ENCODE measurements around the gene ARHGAP31.
"Not testable (repeated sequence)": the region's sequence is repeated elsewhere in the genome, so short reads cannot be mapped to it uniquely, and the experiment has no call there.

Gene ARHGAP31

DNA sequence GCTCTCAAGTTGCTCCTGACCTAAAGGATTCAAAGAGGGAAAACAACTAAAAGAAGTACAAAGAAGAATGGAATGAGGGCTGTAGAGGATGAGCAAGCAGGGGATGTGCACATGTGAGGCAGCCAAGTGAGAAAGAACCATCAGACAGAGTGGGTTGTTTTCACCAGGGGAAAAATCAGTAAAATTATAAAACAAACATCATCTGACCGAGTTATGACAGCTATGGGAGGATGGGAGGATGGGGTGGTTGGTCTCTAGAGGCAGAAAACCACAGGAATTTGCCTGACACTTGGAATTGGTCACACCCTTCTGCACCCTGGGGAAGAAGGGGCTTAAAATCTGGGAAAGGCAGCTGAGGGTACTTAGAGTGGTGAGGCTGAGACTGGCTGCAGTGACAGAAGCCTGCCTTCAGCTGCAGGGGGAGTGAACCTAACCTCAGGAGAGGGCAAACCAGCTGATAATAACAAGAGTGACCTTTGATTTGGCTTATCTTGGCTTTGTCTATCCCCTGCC is 10.1 kb downstream of the ARHGAP31 start:
- Histone ChIP-seq H3K4ac (ENCODE audit: low read depth, low read length) (peak overlapping the region; percentile 41), H3K4me1 (ENCODE audit: control insufficient read depth, low read depth, low read length) (peaks cover 10% of the 10 kb centered on the region), H2AK5ac (ENCODE audit: low read length) (no peak overlapping the region), H4K8ac (ENCODE audit: low read depth, low read length) (no peak overlapping the region), H3K27me3 (ENCODE audit: insufficient read depth, low read length, poor library complexity) (no peaks in the 10 kb centered on the region), H2BK15ac (replicated peaks; ENCODE audit: low read depth) (no peak overlapping the region), H2BK5ac (ENCODE audit: low read length) (no peak overlapping the region), H3K4me3 (ENCODE audit: low read length) (no peak overlapping the region), H4K5ac (ENCODE audit: low read length) (no peak overlapping the region), H3K23ac (ENCODE audit: low read length) (no peak overlapping the region), H3K56ac (ENCODE audit: low read length) (no peak overlapping the region), H2BK120ac (ENCODE audit: low read depth, low read length) (no peak overlapping the region), H3K79me2 (ENCODE audit: control insufficient read depth, insufficient read depth, low read length) (no peaks in the 10 kb centered on the region), H3K79me1 (ENCODE audit: low read length) (peaks cover 24% of the 10 kb centered on the region), H3K18ac (ENCODE audit: low read length) (no peak overlapping the region), H3K4me2 (ENCODE audit: low read length) (no peak overlapping the region), H3K27ac (ENCODE audit: low read depth, low read length) (no peak overlapping the region), H3K36me3 (ENCODE audit: control insufficient read depth, insufficient read depth, low read length) (no peaks in the 10 kb centered on the region), H3K9ac (ENCODE audit: low read length) (no peak overlapping the region)
- WGBS (ENCODE audit: extremely low coverage, insufficient coverage, low lambda C conversion rate): no CpG with 5 or more reads among the region's 1 CpG
- DNase-seq: peak; percentile 76

DNA sequence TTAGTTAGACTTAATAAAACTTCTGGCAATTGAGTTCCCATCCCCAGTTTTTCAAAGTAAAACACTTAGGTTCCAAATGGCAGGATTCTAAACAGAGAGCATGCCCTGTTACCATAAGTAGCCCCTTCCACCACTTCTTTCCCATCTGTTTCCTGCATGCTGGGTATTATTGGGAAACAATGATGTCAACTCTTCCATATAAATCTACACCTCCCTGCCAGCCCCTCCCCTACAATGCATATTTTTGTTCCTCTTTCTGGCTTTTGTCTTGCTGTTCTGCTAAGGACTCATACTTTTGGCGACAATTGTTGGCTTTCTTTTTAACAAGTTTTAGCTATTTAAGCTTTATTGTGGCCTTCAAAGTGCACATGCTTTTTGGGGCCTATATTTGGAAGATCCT is 11.1 kb downstream of the ARHGAP31 start:
- Histone ChIP-seq H3K23ac (ENCODE audit: low read length) (no peak overlapping the region), H3K56ac (ENCODE audit: low read length) (no peak overlapping the region), H4K5ac (ENCODE audit: low read length) (no peak overlapping the region), H3K79me2 (ENCODE audit: control insufficient read depth, insufficient read depth, low read length) (no peaks in the 10 kb centered on the region), H3K27ac (ENCODE audit: low read depth, low read length) (no peak overlapping the region), H3K4ac (ENCODE audit: low read depth, low read length) (no peak overlapping the region), H3K4me1 (ENCODE audit: control insufficient read depth, low read depth, low read length) (peaks cover 13% of the 10 kb centered on the region), H4K8ac (ENCODE audit: low read depth, low read length) (no peak overlapping the region), H3K9ac (ENCODE audit: low read length) (no peak overlapping the region), H2BK5ac (ENCODE audit: low read length) (no peak overlapping the region), H2BK15ac (replicated peaks; ENCODE audit: low read depth) (no peak overlapping the region), H3K4me2 (ENCODE audit: low read length) (no peak overlapping the region), H2AK5ac (ENCODE audit: low read length) (no peak overlapping the region), H2BK120ac (ENCODE audit: low read depth, low read length) (no peak overlapping the region), H3K79me1 (ENCODE audit: low read length) (peaks cover 25% of the 10 kb centered on the region), H3K18ac (ENCODE audit: low read length) (no peak overlapping the region), H3K36me3 (ENCODE audit: control insufficient read depth, insufficient read depth, low read length) (no peaks in the 10 kb centered on the region), H3K27me3 (ENCODE audit: insufficient read depth, low read length, poor library complexity) (no peaks in the 10 kb centered on the region), H3K4me3 (ENCODE audit: low read length) (no peak overlapping the region)
- WGBS (ENCODE audit: extremely low coverage, insufficient coverage, low lambda C conversion rate): no CpG with 5 or more reads among the region's 1 CpG
- DNase-seq: no peak

DNA sequence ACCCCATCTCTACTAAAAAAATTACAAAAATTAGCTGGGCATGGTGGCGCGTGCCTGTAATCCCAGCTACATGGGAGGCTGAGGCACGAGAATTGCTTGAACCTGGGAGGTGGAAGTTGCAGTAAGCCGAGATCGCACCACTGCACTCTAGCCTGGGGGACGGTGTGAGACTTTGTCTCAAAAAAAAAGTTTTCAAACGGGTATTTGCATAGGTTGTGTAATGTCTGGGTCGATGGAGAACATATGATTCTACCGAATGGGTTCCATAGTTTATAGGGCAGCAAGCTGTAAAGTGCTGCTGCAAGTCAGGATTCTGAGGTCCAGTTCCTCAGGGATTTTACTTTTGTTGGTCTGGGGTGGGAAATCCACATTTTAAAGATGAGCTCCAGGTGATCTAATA is 12.2 kb downstream of the ARHGAP31 start:
- not testable (repeated sequence) for H3K36me3 ChIP-seq (ENCODE audit: control insufficient read depth, insufficient read depth, low read length); H4K8ac ChIP-seq (ENCODE audit: low read depth, low read length); H3K56ac ChIP-seq (ENCODE audit: low read length); H3K27me3 ChIP-seq (ENCODE audit: insufficient read depth, low read length, poor library complexity); H3K79me2 ChIP-seq (ENCODE audit: control insufficient read depth, insufficient read depth, low read length); H3K4ac ChIP-seq (ENCODE audit: low read depth, low read length); H2BK120ac ChIP-seq (ENCODE audit: low read depth, low read length); H3K23ac ChIP-seq (ENCODE audit: low read length); H3K4me2 ChIP-seq (ENCODE audit: low read length); H3K4me3 ChIP-seq (ENCODE audit: low read length); H2BK5ac ChIP-seq (ENCODE audit: low read length); H3K27ac ChIP-seq (ENCODE audit: low read depth, low read length); DNase-seq; H3K18ac ChIP-seq (ENCODE audit: low read length); H2AK5ac ChIP-seq (ENCODE audit: low read length); H2BK15ac ChIP-seq (replicated peaks; ENCODE audit: low read depth); H4K5ac ChIP-seq (ENCODE audit: low read length); H3K9ac ChIP-seq (ENCODE audit: low read length)
- WGBS (ENCODE audit: extremely low coverage, insufficient coverage, low lambda C conversion rate): no CpG with 5 or more reads among the region's 9 CpGs
- Histone ChIP-seq H3K4me1 (ENCODE audit: control insufficient read depth, low read depth, low read length) (peaks cover 17% of the 10 kb centered on the region), H3K79me1 (ENCODE audit: low read length) (peaks cover 21% of the 10 kb centered on the region)

DNA sequence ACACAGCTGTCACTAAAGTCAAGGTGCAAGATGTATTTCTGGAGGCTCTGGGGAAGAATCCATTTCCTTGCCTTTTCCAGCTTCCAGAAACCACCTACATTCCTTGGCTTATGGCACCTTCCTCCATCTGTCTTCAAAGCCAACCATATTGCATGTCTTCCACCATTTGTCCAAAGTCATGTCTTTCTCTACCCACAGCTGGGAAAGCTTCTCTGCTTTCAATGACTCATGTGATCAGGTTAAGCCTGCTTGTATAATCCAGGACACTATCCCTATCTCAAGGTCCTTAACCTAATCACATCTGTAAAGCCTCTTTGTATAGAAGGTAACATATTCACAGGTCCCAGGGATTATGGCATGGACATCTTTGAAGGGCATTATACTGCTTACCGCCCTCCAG is 14.2 kb downstream of the ARHGAP31 start:
- no peak overlapping the region for H3K4ac ChIP-seq (ENCODE audit: low read depth, low read length)
- no peak overlapping the region for H2BK120ac ChIP-seq (ENCODE audit: low read depth, low read length)
- peaks cover 12% of the 10 kb centered on the region for H3K4me1 ChIP-seq (ENCODE audit: control insufficient read depth, low read depth, low read length)
- peaks cover 17% of the 10 kb centered on the region for H3K79me1 ChIP-seq (ENCODE audit: low read length)
- no peak overlapping the region for H3K4me2 ChIP-seq (ENCODE audit: low read length)
- H3K56ac ChIP-seq (ENCODE audit: low read length): no peak overlapping the region
- no peaks in the 10 kb centered on the region for H3K79me2 ChIP-seq (ENCODE audit: control insufficient read depth, insufficient read depth, low read length)
- H3K9ac ChIP-seq (ENCODE audit: low read length): no peak overlapping the region
- H4K8ac ChIP-seq (ENCODE audit: low read depth, low read length): no peak overlapping the region
- no CpG with 5 or more reads among the region's 1 CpG for WGBS (ENCODE audit: extremely low coverage, insufficient coverage, low lambda C conversion rate)
- no peak overlapping the region for H3K4me3 ChIP-seq (ENCODE audit: low read length)
- H4K5ac ChIP-seq (ENCODE audit: low read length): no peak overlapping the region
- no peak overlapping the region for H3K27ac ChIP-seq (ENCODE audit: low read depth, low read length)
- peak; percentile 61 for DNase-seq
- no peaks in the 10 kb centered on the region for H3K27me3 ChIP-seq (ENCODE audit: insufficient read depth, low read length, poor library complexity)
- H2BK5ac ChIP-seq (ENCODE audit: low read length): no peak overlapping the region
- no peak overlapping the region for H3K23ac ChIP-seq (ENCODE audit: low read length)
- H3K36me3 ChIP-seq (ENCODE audit: control insufficient read depth, insufficient read depth, low read length): no peaks in the 10 kb centered on the region
- H3K18ac ChIP-seq (ENCODE audit: low read length): no peak overlapping the region
- no peak overlapping the region for H2AK5ac ChIP-seq (ENCODE audit: low read length)
- no peak overlapping the region for H2BK15ac ChIP-seq (replicated peaks; ENCODE audit: low read depth)

DNA sequence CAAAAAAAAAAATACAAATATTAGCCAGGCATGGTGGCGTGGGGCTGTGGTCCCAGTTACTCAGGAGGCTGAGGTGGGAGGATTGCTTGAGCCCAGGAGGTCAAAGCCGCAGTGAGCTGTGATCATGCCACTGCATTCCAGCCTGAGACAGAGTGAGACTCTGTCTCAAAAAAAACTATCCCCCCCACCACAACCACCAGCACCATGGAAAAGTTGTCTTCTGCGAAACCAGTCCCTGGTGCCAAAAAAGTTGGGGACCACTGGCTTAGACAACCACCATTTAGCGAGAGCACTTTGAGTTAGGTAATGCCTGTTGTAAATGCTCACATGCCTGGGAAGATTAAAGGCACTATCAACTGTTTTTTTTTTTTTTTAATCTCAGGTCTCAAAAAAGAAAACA is 15.4 kb downstream of the ARHGAP31 start:
- no peak overlapping the region for H2BK120ac ChIP-seq (ENCODE audit: low read depth, low read length)
- no peak overlapping the region for H3K27ac ChIP-seq (ENCODE audit: low read depth, low read length)
- H2BK15ac ChIP-seq (replicated peaks; ENCODE audit: low read depth): no peak overlapping the region
- H2AK5ac ChIP-seq (ENCODE audit: low read length): no peak overlapping the region
- H3K4ac ChIP-seq (ENCODE audit: low read depth, low read length): no peak overlapping the region
- no peak overlapping the region for H3K56ac ChIP-seq (ENCODE audit: low read length)
- DNase-seq: no peak
- H3K9ac ChIP-seq (ENCODE audit: low read length): no peak overlapping the region
- no peak overlapping the region for H4K8ac ChIP-seq (ENCODE audit: low read depth, low read length)
- peaks cover 10% of the 10 kb centered on the region for H3K4me1 ChIP-seq (ENCODE audit: control insufficient read depth, low read depth, low read length)
- no peak overlapping the region for H3K18ac ChIP-seq (ENCODE audit: low read length)
- H3K27me3 ChIP-seq (ENCODE audit: insufficient read depth, low read length, poor library complexity): no peaks in the 10 kb centered on the region
- no peak overlapping the region for H3K23ac ChIP-seq (ENCODE audit: low read length)
- H3K79me2 ChIP-seq (ENCODE audit: control insufficient read depth, insufficient read depth, low read length): peaks cover 2% of the 10 kb centered on the region
- H3K4me2 ChIP-seq (ENCODE audit: low read length): no peak overlapping the region
- no peaks in the 10 kb centered on the region for H3K36me3 ChIP-seq (ENCODE audit: control insufficient read depth, insufficient read depth, low read length)
- H2BK5ac ChIP-seq (ENCODE audit: low read length): no peak overlapping the region
- H4K5ac ChIP-seq (ENCODE audit: low read length): no peak overlapping the region
- no CpG with 5 or more reads among the region's 4 CpGs for WGBS (ENCODE audit: extremely low coverage, insufficient coverage, low lambda C conversion rate)
- H3K4me3 ChIP-seq (ENCODE audit: low read length): no peak overlapping the region
- peaks cover 19% of the 10 kb centered on the region for H3K79me1 ChIP-seq (ENCODE audit: low read length)

DNA sequence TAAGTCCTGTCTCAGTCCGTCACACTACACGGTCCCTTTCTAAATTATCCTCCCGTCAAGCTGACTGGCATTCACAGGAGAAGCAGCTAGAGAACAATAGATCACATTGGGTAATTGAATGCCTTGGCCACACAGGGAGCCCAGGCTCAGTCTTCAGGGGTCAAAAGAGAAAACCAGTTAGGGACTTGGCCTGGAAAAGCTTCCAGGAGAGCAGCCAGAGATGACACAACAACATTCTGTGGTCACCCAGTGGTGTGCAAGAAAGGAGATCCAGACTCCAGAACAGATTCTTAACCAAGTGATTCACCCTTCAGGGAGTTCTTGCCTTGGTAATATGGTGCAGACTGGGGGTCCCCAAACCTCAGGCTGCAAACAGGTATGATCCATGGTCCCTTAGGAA is 15.9 kb downstream of the ARHGAP31 start:
- Histone ChIP-seq H3K18ac (ENCODE audit: low read length) (no peak overlapping the region), H2BK120ac (ENCODE audit: low read depth, low read length) (no peak overlapping the region), H4K8ac (ENCODE audit: low read depth, low read length) (no peak overlapping the region), H3K4ac (ENCODE audit: low read depth, low read length) (no peak overlapping the region), H3K23ac (ENCODE audit: low read length) (no peak overlapping the region), H3K4me1 (ENCODE audit: control insufficient read depth, low read depth, low read length) (peaks cover 10% of the 10 kb centered on the region), H3K27ac (ENCODE audit: low read depth, low read length) (no peak overlapping the region), H4K5ac (ENCODE audit: low read length) (no peak overlapping the region), H3K4me3 (ENCODE audit: low read length) (no peak overlapping the region), H3K56ac (ENCODE audit: low read length) (no peak overlapping the region), H3K4me2 (ENCODE audit: low read length) (no peak overlapping the region), H3K79me2 (ENCODE audit: control insufficient read depth, insufficient read depth, low read length) (peaks cover 2% of the 10 kb centered on the region), H2BK15ac (replicated peaks; ENCODE audit: low read depth) (no peak overlapping the region), H3K36me3 (ENCODE audit: control insufficient read depth, insufficient read depth, low read length) (no peaks in the 10 kb centered on the region), H3K9ac (ENCODE audit: low read length) (peak overlapping the region; percentile 15), H3K27me3 (ENCODE audit: insufficient read depth, low read length, poor library complexity) (no peaks in the 10 kb centered on the region), H2BK5ac (ENCODE audit: low read length) (no peak overlapping the region), H2AK5ac (ENCODE audit: low read length) (peak overlapping the region; percentile 67), H3K79me1 (ENCODE audit: low read length) (peaks cover 17% of the 10 kb centered on the region)
- WGBS (ENCODE audit: extremely low coverage, insufficient coverage, low lambda C conversion rate): no CpG with 5 or more reads among the region's 3 CpGs
- peak; percentile 58 for DNase-seq

Data from mesendoderm (in vitro differentiated cells).